Tongue (tissue), 2 donors: ENCODE results near the gene ACTRT1. TPM values are rescaled to one million over a fixed set of nuclear protein-coding genes. Genes with fewer than 3 reads are reported as not detected.

Experiments
- DNase-seq: peaks from one replicate; pipeline ENCODE4 v3.0.0-alpha.2; 2015
- total RNA-seq: library from RNA; depleted of rRNA; stranded (reverse); fragments of >200 nt; gene quantifications from one replicate; pipeline ENCODE4 v1.2.3, GENCODE V29; 2014

Gene ACTRT1
- not detected for total RNA-seq

GRCh38 chrX:128052303-128052702 is at the start of gene ACTRT1:
Gene ACTRT1, minus strand, starts transcription at chrX:128052403. Its CDS starts 197 bp downstream, at chrX:128052206.
- no peak for DNase-seq

GRCh38 chrX:128078545-128078944 is 26.3 kb upstream of the ACTRT1 start:
- no peak for DNase-seq

GRCh38 chrX:128057421-128057820 is 5.2 kb upstream of the ACTRT1 start:
- no peak for DNase-seq

GRCh38 chrX:128051526-128051925 is 677 bp downstream of the ACTRT1 start:
- DNase-seq: no peak

- no peak for DNase-seq
Measured at GRCh38 chrX:128035318-128035717, 16.9 kb downstream of the ACTRT1 start.

- no peak for DNase-seq
Measured at GRCh38 chrX:128021566-128021965, 30.6 kb downstream of the ACTRT1 start.

- no peak for DNase-seq
Measured at GRCh38 chrX:128020701-128021100, 31.5 kb downstream of the ACTRT1 start.

- no peak for DNase-seq
Measured at GRCh38 chrX:128019218-128019617, 33.0 kb downstream of the ACTRT1 start.

- DNase-seq: no peak
Measured at GRCh38 chrX:128012015-128012414, 40.2 kb downstream of the ACTRT1 start.

GRCh38 chrX:128007882-128008281 is 44.3 kb downstream of the ACTRT1 start:
- no peak for DNase-seq
